OCI-LY7 (cell line): ENCODE measurements around the gene WFS1. TPM values are rescaled to one million over a fixed set of nuclear protein-coding genes. Genes with fewer than 3 reads are reported as not detected.
A peak's percentile ranks its signal among the peaks of the same experiment; 100 is the strongest.

Source experiments
- BruUV-seq: library from RNA; stranded (reverse); fragments of 400-500 nt; replicated peaks from 2 replicates; lab custom pipeline; 2021; lab: Mats Ljungman, UMichigan
- CTCF ChIA-PET: fragments of 300-600 bp; sonication (Branson Sonifier 250); formaldehyde crosslinking; loops from one replicate; lab custom pipeline; 2022; ENCODE audit warnings: antibody characterized with exemption; ENCODE audit not compliant: unreplicated experiment; lab: Charles Lee
- POLR2A ChIA-PET: fragments of 300-600 bp; sonication (Branson Sonifier 250); formaldehyde crosslinking; loops from one replicate; lab custom pipeline; 2022; ENCODE audit warnings: antibody characterized with exemption; lab: Charles Lee
- DNase-seq: peaks from one replicate; pipeline ENCODE4 v3.0.0-alpha.2; 2015; ENCODE audit warnings: low spot score
- H2AFZ ChIP-seq: fragments of 200-600 bp; sonication (generic), shearing (Covaris generic); 2 replicates; pipeline ENCODE4 v1.6.1; 2014; ENCODE audit warnings: mild to moderate bottlenecking, antibody characterized with exemption, low read length, moderate library complexity
- H3K27ac ChIP-seq: fragments of 200-600 bp; sonication (generic); 2 replicates; pipeline ENCODE4 v1.5.1; 2014; ENCODE audit warnings: mixed run types, low read depth, mild to moderate bottlenecking, moderate library complexity, low read length, inconsistent platforms; ENCODE audit not compliant: poor library complexity, severe bottlenecking
- H3K36me3 ChIP-seq: fragments of 200-600 bp; sonication (generic); 2 replicates; pipeline ENCODE4 v1.6.1; 2014; ENCODE audit warnings: mild to moderate bottlenecking, antibody characterized with exemption, low read length, moderate library complexity, mixed read lengths; ENCODE audit not compliant: insufficient read depth
- H3K4me1 ChIP-seq: fragments of 200-600 bp; sonication (generic); 2 replicates; pipeline ENCODE4 v1.5.1; 2014; ENCODE audit warnings: mild to moderate bottlenecking, low read length; ENCODE audit not compliant: insufficient read depth, poor library complexity, severe bottlenecking
- H3K4me2 ChIP-seq: fragments of 200-600 bp; sonication (generic); 2 replicates; pipeline ENCODE4 v1.6.1; 2014; ENCODE audit warnings: mild to moderate bottlenecking, low read length
- H3K4me3 ChIP-seq: fragments of 200-600 bp; sonication (generic); 2 replicates; pipeline ENCODE4 v1.5.1; 2014; ENCODE audit warnings: mild to moderate bottlenecking, low read depth, low read length; ENCODE audit not compliant: poor library complexity, severe bottlenecking
- H3K79me2 ChIP-seq: fragments of 200-600 bp; sonication (generic); 2 replicates; pipeline ENCODE4 v1.6.1; 2016; ENCODE audit warnings: low read depth, mild to moderate bottlenecking, low read length, moderate library complexity, mixed read lengths; ENCODE audit not compliant: insufficient read depth
- H3K9me2 ChIP-seq: fragments of 200-600 bp; sonication (generic); 2 replicates; pipeline ENCODE4 v1.6.1; 2016; ENCODE audit warnings: mild to moderate bottlenecking, low read length, mixed read lengths; ENCODE audit not compliant: insufficient read depth
- H3K9me3 ChIP-seq: fragments of 200-600 bp; sonication (generic); 2 replicates; pipeline ENCODE4 v1.6.1; 2014; ENCODE audit warnings: mild to moderate bottlenecking, mixed run types, low read length, mixed read lengths
- H4K20me1 ChIP-seq: fragments of 200-600 bp; sonication (generic); 2 replicates; pipeline ENCODE4 v1.6.1; 2014; ENCODE audit warnings: mild to moderate bottlenecking, antibody characterized with exemption, low read length, moderate library complexity, mixed read lengths; ENCODE audit not compliant: insufficient read depth
- EZH2phosphoT487 ChIP-seq: fragments of 200-600 bp; sonication (generic); IDR thresholded peaks from 2 replicates; pipeline ENCODE4 v1.6.1; 2018; ENCODE audit warnings: low read depth, borderline replicate concordance, mild to moderate bottlenecking, mixed run types, antibody characterized with exemption, low read length, moderate library complexity, mixed read lengths
- intact Hi-C: fragments of 100-400 bp; cut with micrococcal nuclease; formaldehyde crosslinking; loops from one replicate; pipeline ENCODE4 v1.10.0; 2022; ENCODE audit not compliant: unreplicated experiment
- total RNA-seq, 2 experiments: library from RNA; depleted of rRNA in 1 of 2; stranded (reverse); fragments of >200 nt in 1 of 2; shearing (Covaris generic) in 1 of 2; gene quantifications; 2 replicates each; pipeline ENCODE4 v1.2.3, GENCODE V29; 2014 to 2022
- TF ChIP-seq, protein P1 (sequence below): fragments of 200-600 bp; sonication (generic); conservative IDR thresholded peaks from 2 replicates; pipeline ENCODE4 v1.5.1; 2014; ENCODE audit warnings: mild to moderate bottlenecking, antibody characterized with exemption, low read length, moderate library complexity, mixed read lengths

WFS1 gene
- total RNA-seq, 2 experiments from 2014 or later, result 6.1 to 14.5 TPM

DNA sequence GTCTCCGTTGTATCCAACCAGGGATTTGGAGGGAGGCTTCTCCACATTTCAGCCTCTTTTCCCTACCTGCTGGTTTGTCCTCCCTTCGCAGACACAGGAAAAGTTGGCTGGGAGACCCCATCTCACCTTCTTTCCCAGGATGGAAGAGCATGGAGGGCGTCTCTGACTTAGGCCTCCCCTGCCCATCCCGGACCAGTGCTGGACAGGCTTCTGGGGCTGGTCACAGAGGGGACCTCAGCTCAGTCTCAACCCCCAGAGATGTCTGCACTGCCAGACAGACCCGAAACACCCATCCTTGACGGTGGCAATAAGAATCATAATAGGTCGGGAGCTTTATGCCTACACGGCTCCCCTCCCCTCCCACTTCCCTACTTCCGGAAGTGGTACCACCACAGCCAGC is 1.6 kb downstream of the WFS1 start:
- Histone ChIP-seq H3K4me1 (peaks cover 80% of the 10 kb centered on the region), H3K9me2 (no peaks in the 10 kb centered on the region), H3K4me3 (no peak overlapping the region), H3K9me3 (no peaks in the 10 kb centered on the region), H4K20me1 (peaks cover 6% of the 10 kb centered on the region; the same call in 1 of the 2 replicates), H3K36me3 (no peaks in the 10 kb centered on the region), H3K27ac (no peak overlapping the region), H3K79me2 (no peaks in the 10 kb centered on the region), H3K4me2 (peak overlapping the region; percentile 87), H2AFZ (no peak overlapping the region)
- TF ChIP-seq, protein P1, sequence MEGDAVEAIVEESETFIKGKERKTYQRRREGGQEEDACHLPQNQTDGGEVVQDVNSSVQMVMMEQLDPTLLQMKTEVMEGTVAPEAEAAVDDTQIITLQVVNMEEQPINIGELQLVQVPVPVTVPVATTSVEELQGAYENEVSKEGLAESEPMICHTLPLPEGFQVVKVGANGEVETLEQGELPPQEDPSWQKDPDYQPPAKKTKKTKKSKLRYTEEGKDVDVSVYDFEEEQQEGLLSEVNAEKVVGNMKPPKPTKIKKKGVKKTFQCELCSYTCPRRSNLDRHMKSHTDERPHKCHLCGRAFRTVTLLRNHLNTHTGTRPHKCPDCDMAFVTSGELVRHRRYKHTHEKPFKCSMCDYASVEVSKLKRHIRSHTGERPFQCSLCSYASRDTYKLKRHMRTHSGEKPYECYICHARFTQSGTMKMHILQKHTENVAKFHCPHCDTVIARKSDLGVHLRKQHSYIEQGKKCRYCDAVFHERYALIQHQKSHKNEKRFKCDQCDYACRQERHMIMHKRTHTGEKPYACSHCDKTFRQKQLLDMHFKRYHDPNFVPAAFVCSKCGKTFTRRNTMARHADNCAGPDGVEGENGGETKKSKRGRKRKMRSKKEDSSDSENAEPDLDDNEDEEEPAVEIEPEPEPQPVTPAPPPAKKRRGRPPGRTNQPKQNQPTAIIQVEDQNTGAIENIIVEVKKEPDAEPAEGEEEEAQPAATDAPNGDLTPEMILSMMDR, result no peak
- TF ChIP-seq EZH2phosphoT487, result no peak
- ChIA-PET POLR2A (interaction anchor here (0.6 kb wide), 1 partner anchor 1928 kb away, joined by 4 read pairs; no protein-coding TSS in a partner anchor), CTCF (no interaction called here)
- BruUV-seq, result no TSS peak
- intact Hi-C loops, result no loop called here
- no peak for DNase-seq

DNA sequence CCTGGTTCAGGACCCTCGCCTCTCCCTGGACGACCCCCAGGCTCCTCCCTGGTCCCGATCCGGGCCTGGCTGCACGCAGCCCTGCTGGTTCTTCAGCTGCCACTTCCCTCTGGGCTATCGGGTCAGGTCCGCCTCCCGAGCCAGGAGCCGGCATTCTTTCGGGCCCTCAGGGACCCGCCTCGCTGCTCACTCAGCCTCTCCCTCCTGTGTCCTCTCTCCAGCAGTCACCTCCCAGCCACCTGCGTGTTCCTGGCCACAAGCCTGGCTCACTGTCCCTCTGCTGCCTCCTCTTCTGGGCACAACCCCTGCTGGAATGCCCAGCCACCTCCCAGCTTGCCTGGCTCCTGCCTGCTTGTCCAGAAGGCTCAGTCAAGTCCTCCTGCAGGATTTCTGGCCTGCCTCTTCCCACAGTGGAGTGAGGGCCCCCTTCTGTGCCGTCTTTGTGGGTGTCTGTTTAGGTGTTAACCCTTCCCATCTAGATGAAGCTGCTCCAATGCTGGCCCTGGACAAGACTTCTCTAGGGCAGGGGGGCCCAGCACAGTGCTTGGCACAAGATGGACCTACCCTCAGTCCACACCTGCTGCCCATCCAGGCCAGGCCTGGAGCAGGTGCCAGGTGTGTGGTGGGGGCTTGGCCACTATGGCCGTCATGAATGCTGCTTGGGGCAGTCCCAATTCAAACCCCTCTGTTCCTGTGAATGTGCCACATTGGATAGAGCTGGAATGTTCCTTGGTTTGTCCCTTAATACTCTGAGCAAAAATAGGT is 2.2 kb downstream of the WFS1 start:
- Histone ChIP-seq H3K36me3 (no peaks in the 10 kb centered on the region), H3K4me3 (no peak overlapping the region), H3K9me3 (no peaks in the 10 kb centered on the region), H2AFZ (no peak overlapping the region), H4K20me1 (peaks cover 9% of the 10 kb centered on the region; the same call in 1 of the 2 replicates), H3K4me2 (peak overlapping the region; percentile 48), H3K79me2 (no peaks in the 10 kb centered on the region), H3K4me1 (peaks cover 84% of the 10 kb centered on the region), H3K27ac (no peak overlapping the region), H3K9me2 (no peaks in the 10 kb centered on the region)
- no TSS peak for BruUV-seq
- TF ChIP-seq EZH2phosphoT487, result no peak
- TF ChIP-seq, protein P1, result no peak
- DNase-seq, result no peak
- ChIA-PET CTCF (no interaction called here), POLR2A (interaction anchor here (0.6 to 1.0 kb wide), 2 partner anchors 14 to 1928 kb away, joined by 3 to 4 read pairs; no protein-coding TSS in a partner anchor)
- intact Hi-C loops, result no loop called here
